Stimulated activated CD4-positive, alpha-beta T cell treated with anti-CD3 and anti-CD28 coated beads, Interleukin-15, amount 100 ng/mL, for 48 hours (primary cell): ENCODE data around the gene VPS52.
"Not testable (repeated sequence)": the region's sequence is repeated elsewhere in the genome, so short reads cannot be mapped to it uniquely, and the experiment has no call there.

Experiments
- DNase-seq, 2 donors: peaks; one replicate each; pipeline ENCODE4 v3.0.0-alpha.2; 2020; ENCODE audit warnings: low read depth in 2 of 2

VPS52 gene

DNA sequence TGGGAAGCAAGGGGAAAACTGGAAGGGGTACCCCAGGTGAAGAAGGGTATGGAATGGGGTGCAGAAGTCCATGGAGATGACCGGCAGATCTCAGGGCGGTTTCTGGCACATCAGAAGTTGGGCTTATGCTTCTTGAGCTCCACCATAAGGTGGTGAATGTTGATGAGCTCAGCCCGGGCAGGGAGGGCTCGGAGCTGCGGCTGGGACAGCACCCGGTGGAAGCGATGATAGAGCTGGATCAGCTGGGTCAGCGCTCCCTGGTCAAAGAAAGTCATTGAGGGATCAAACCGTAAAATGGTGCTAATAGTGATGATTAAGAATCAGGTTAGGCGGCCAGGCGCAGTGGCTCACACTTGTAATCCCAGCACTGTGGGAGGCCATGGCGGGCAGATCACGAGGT is 20.9 kb downstream of the VPS52 start:
- no peak for DNase-seq

GRCh38 chr6:33249732-33250630 is 21.7 kb downstream of the VPS52 start:
- DNase-seq, result no peak

- DNase-seq, result peak; percentile 94 to 97
Measured at GRCh38 chr6:33248932-33249731, 22.5 kb downstream of the VPS52 start.

DNA sequence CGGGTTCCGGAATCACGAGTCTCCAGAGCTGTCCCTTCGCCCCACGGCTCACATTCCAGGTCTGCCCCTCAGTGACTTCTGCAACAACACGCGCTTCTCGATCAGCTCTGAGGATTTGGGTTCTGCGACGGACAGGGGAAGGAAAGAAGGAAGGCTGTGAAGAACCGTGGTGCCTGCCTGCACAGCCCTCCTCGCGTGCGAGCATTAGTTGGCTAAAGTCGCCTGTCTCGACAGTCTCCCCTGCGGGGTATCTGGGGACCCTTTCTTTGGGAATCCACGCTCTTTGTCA is 23.1 kb downstream of the VPS52 start:
- DNase-seq, result peak; percentile 9 to 13

DNA sequence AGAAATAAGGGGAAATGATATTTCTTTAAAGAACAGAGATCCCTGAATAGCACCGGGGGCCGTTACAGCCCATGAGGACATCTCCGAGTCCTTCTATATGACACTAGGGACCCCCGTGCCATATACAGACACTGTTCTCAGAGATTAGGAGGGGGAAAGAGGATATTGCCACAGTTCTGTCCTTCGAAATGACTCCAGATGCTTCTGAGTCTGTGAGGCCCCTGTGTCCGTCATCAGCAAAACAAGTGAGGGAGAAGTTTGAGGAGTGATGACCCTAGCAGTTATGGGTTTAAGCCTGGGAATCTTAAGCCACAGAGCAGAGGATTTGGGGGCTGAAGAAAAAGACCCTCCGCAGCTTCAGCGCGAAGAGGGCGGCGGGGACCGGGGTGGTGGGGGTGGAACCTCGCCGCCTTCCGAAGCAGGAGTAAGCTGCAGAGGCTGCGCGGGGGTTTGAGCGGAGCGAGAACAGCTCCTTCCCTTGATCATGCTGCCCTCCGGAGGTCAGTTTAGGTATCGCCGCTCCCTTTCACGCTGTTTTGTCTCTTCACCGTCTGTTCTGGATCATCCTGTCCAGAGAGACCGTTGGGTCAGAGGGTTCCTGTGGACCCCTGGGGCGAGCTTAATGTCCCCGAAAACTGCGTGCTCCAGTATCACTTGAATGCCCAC is 23.6 kb downstream of the VPS52 start:
- DNase-seq, result peak; percentile 78 to 88

GRCh38 chr6:33243476-33243875 is 28.2 kb downstream of the VPS52 start:
- no peak for DNase-seq

- no peak for DNase-seq
Measured at GRCh38 chr6:33241968-33242367, 29.7 kb downstream of the VPS52 start.

DNA sequence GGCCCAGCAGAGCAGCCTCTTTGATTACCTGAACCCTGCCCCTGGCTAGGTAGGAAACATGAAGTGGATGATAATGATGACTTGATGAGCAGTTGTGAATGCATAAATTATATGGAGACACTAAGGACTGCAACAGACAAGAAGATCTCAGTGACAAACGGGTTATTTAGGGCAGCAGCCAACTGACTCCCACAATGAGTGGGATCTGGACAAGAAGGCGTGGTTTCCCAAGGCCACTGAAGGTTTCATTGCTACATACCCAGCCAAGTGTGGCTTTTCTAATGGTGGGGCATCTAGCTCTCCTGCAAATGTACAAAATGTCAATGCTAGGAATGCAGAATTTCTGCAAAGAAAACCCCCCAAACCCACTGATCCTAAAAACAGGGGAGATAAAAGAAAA is 33.9 kb downstream of the VPS52 start:
- DNase-seq, result no peak

GRCh38 chr6:33236852-33237251 is 34.8 kb downstream of the VPS52 start:
- DNase-seq, result no peak

DNA sequence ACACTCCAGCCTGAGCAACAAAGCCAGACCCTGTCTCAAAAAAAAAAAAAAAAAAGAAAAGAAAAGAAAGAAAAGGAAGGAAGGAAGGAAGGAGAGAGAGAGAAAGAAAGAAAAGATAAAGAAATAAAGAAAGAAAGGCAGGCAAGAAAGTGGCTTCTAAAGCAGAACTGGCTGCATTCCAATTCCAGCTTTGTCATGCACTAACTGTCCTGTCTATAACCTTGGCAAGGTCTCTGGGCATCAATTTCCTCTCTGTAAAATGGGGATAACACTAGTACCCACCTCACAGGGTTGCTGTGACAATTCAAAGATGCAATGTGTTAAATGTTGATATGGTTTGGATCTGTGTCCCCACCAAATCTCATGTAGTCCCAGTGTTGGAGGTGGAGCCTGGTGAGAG is 35.3 kb downstream of the VPS52 start:
- no peak for DNase-seq

DNA sequence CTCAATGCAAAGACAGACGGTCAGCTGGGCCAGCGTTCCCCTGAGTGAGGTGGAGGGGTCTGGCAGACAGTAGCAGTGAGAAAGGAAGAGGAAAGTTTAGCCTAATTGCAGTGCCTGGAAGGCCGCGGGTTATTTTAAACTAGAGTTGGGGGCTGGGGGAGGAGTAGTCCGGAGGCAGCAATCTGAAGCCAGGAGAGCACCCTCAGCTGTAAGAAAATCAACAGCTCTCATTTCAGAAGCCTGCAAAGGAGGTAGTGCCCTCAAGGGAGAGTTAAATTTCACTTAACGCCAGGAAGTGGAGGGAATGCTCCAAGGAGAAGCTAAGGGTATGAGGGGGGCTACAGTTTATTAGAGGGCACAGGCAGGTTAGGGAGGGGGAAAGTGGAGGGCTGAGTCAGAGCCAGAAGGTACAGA is 36.4 kb downstream of the VPS52 start:
- no peak for DNase-seq

GRCh38 chr6:33226503-33227120 is 45.1 kb downstream of the VPS52 start:
- DNase-seq, result not testable (repeated sequence)

DNA sequence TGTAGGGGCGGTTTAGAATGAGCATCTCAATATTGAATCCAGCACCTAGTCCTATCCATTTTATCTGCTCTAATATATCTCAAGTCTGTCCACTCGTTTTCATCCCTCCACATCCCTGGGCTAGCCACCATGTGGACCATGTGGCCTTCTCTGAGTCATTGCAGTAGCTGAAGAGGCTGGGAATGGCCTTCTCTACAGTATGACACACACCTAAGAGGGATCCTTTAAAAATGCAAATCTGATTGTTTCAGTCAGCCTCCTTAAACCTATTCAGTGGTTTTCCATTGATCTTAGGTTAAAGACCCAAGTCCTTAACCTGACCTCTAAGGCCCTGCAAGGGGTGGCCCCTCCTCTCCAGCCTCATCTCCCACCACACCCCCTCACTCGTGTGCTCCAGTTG is 54.0 kb downstream of the VPS52 start:
- DNase-seq, result no peak

DNA sequence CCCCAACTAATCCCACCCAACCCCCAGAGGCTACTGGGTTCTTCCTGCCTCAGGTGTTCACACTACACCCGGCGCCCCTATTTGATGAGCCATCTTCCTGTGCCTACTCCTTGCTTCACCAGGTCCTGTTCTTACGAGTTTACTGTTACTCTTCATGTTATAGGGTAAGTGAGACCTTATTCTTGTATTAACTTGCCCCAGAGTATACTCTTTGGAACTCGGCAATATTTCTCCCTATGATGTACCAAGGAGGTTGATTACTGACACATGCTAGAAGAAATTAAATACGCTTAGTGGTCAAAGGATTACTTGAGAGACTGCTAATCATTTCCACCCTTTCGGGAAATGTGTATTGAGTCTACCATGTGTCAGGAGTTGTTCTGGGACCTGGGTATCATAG is 54.4 kb downstream of the VPS52 start:
- DNase-seq, result no peak

DNA sequence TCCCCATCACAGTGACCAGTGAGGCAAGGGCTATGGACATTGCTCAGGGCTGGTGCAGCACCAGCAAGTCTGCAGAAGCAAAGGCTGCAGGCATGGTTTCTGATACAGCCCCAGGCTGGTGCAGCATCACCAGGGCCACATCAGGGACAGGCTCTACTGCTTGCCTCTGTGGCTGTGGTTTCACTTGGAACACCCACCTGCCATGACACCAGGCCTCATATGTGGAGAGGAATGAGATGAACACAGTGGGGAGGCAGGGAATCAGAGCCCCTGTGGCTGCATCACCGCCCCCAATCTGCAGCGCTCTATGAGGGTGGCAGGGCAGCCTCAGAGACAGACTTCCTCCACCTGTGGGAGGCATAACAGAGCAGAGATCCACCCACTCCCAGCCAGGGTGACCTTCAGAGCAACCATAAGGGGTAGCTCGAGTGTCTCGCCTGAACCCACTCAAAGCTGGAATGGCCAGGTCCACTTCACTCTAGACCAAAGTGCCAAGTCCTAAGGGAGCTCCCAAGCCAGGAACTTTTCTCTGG is 55.5 kb downstream of the VPS52 start:
- no peak for DNase-seq

DNA sequence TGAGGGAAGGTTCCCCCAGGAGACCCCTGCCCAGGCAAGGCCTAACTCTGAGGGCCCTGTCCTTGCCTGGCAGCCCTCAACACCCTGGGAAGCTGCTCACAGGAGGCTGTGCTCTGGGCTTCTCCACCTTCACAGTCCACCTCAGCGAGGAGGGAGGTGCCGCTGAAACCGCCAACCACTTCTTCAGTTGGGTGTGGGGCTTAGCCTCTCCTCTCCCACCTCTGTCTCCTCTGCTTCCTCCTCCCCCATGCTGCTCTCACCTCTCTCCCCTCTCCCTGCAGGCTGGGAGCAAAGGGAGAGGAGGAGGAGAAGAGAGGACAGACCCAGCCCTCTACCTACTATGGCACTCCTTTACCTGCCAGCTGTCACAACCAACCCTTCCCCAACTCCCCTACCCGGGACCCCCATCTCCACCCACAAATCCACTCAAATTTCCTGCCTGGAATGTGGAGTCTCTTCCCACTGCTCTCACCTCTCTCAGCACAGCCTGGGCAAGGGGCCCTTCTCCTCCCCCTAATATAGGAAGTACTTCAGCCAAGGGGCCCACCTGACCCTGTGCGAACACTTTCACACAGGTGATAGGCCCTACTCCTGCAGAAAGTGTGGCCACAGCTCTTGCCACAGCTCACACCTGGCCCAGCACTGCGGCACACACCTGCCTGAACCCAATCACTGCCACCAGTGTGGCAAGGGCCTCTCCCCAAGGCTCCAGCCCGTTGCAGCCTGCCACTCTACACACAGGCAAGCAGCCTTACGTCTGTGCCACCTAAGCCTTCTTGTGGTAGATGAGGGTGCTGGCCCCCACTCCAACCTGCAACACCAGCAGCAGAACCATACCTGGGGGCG is 56.2 kb downstream of the VPS52 start:
- DNase-seq, result no peak

GRCh38 chr6:33213989-33214335 is 57.7 kb downstream of the VPS52 start:
- DNase-seq, result no peak

DNA sequence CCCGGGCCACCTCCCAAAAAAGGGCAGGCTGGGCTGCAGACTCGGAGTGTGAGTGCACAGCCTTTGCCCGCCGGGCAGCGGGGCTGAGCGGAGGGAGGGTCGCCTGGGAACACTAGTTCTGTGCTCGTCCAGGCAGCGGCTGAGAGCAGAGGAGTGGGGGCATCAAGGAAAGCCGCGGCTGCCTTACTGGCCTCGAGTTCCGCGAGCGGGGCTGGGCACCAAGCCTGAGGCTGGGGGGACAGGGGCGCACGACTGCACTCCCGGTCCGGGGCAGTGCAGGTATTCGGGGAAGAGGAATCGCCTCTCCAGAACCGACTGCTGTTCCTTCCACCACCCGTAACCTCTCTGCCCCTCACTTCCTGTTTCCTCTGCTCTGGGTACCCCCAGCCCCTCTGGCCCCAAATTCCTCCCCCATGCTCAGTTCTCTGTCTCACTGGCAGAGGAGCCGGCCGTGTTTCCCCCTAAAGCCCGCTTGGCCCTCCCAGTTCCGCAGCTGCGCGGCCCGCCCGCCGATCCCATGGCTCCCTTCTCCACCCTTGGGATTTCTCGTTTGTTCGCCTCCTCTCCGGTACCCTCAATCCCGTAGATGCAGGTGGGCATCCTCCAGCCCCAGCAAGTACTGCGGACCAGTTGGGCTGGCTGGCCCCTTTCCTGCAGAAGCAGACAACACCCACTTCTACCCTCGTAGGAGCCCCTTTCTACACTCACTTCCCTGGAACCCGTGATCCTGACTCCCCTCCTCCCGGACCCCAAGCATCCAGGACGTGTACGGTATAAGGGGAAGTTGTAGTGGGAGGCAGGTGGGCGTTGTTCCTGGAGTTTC is 58.3 kb downstream of the VPS52 start:
- no peak for DNase-seq

DNA sequence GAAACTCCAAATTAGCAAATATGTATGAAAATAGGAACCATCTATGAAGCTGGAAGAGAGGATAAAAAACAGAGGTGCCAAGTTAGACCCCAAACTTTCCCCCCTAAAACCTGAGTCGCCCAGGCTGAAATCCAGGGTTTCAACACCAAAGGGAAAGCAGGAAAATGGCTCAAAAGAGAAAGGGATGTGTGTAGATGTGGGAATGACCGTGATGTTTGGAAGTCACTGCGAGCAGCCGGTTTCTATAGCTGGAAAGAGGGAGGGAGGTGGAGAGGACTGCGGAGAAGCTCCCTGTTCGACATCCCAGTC is 58.9 kb downstream of the VPS52 start:
- no peak for DNase-seq

DNA sequence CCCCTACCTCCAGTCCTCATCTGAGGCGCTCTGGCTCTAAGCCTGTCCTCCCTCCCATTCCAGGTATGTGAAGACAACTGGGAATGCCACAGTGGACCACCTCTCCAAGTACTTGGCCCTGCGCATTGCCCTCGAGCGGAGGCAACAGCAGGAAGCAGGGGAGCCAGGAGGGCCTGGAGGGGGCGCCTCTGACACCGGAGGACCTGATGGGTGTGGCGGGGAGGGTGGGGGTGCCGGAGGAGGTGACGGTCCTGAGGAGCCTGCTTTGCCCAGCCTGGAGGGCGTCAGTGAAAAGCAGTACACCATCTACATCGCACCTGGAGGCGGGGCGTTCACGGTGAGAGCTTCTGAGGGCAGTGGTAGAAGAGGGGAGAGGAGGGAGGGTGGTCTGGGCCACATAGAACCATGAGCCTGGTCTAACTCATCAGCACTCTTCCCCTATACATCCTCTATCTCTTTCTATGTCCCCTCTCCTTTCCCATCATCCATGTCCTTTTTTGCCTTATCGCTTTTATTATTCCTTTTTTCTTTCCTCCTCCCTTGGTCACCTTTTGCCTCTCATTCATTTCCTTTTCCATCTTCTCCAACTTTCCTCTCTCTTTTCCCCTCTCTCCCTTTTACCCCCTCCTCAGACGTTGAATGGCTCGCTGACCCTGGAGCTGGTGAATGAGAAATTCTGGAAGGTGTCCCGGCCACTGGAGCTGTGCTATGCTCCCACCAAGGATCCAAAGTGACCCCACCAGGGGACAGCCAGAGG is 59.8 kb downstream of the VPS52 start:
- DNase-seq, result no peak
